ENCODE measurements around the gene STX3.

The STX3 gene

DNA sequence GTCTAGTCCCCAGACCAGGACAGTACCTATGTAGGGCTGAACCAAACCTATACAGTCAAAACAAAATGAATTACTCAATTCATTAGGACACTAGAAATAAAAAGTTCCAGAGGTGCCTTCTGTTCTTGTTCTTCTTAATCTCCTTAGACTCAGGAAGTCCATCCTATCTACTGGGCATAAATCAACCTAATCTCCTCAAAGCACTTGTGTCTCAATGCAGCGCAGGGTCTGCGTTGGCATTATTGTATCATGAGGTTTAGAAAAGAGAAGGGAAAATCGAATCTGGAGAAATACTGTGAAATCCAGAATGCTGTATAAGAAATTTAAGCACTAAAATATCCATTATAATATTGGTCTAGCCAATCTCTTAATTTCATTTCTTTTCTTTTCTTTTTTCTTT is 39.1 kb upstream of the STX3 start:
- no peak for DNase-seq (ENCODE audit: low read depth)
- TF ChIP-seq, protein P1, sequence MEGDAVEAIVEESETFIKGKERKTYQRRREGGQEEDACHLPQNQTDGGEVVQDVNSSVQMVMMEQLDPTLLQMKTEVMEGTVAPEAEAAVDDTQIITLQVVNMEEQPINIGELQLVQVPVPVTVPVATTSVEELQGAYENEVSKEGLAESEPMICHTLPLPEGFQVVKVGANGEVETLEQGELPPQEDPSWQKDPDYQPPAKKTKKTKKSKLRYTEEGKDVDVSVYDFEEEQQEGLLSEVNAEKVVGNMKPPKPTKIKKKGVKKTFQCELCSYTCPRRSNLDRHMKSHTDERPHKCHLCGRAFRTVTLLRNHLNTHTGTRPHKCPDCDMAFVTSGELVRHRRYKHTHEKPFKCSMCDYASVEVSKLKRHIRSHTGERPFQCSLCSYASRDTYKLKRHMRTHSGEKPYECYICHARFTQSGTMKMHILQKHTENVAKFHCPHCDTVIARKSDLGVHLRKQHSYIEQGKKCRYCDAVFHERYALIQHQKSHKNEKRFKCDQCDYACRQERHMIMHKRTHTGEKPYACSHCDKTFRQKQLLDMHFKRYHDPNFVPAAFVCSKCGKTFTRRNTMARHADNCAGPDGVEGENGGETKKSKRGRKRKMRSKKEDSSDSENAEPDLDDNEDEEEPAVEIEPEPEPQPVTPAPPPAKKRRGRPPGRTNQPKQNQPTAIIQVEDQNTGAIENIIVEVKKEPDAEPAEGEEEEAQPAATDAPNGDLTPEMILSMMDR (conservative IDR thresholded peaks at IDR 0.05; ENCODE audit: low read length): no peak
- H3K4me3 ChIP-seq (ENCODE audit: low read length): no peak overlapping the region

DNA sequence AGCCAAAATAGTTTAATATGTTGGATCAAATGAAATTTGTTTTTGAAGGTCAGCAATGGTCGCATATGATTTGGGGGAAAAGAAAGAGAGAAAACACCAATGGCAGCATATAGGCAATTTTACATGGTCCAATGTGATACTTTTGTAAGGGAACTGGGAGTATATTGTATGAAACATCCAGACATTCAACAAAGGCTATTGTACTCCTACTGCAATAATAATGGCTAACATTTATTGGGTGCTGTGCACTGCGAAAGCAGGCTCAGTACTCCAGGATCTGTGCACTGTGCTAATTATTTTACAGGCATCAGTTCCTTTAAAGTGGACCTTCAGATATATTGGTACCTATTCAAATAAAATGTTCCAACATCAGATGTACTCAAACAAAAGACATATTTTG is 35.6 kb upstream of the STX3 start:
- TF ChIP-seq, protein P1 (conservative IDR thresholded peaks at IDR 0.05; ENCODE audit: low read length): no peak
- no peak overlapping the region for H3K4me3 ChIP-seq (ENCODE audit: low read length)
- no peak for DNase-seq (ENCODE audit: low read depth)

DNA sequence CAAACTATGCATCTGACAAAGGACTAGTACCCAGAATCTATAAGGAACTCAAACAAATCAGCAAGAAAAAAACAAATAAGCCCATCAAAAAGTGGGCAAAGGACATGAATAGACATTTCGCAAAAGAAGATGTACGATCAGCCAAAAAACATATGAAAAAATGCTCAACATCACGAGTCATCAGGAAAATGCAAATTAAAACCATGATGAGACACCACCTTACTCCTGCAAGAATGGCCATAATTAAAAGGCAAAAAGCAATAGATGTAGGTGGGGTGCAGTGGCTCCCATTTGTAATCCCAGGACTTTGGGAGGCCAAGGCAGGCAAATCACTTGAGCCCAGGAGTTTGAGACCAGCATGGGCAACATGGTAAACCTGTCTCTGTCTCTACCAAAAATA is 31.1 kb upstream of the STX3 start:
- TF ChIP-seq, protein P1 (conservative IDR thresholded peaks at IDR 0.05; ENCODE audit: low read length): no peak
- no peak for DNase-seq (ENCODE audit: low read depth)
- no peak overlapping the region for H3K4me3 ChIP-seq (ENCODE audit: low read length)

DNA sequence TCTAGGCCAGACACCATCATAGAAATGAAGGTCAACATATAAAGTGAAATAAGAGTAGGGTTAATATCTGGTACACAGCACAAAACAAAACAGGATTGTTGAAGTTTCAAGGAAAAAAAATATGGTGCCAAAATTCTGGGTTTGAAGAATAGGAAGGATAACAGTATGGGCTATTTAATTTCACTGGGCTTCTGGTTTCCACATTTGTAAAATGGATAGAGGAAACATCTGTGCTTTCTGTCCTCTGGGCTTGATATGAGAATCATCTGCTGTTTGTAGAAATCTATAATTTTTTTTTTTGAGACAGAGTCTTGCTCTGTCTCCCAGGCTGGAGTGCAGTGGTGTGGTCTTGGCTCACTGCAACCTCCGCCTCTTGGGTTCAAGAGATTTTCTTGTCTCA is 27.8 kb upstream of the STX3 start:
- H3K4me3 ChIP-seq (ENCODE audit: low read length): no peak overlapping the region
- TF ChIP-seq, protein P1 (conservative IDR thresholded peaks at IDR 0.05; ENCODE audit: low read length): no peak
- no peak for DNase-seq (ENCODE audit: low read depth)

DNA sequence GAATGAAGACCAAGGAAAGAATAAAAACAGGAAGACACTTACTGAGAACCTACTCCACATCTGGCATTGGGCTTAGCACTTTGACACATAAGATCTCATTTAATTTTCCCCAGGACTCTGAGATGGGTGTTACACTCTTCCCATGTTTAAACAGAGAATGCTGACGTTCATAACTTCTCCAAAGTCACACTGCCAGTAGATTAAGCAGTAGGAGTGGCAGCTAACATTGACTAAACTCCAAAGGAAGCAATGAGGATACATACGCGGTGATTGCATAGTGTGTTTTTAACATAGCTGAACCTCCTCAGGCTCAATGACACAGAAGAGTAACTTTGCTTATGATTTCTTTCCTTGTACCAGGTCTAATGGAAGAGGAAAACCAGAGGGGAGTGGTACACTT is 27.0 kb upstream of the STX3 start:
- H3K4me3 ChIP-seq (ENCODE audit: low read length): no peak overlapping the region
- TF ChIP-seq, protein P1 (conservative IDR thresholded peaks at IDR 0.05; ENCODE audit: low read length): no peak
- no peak for DNase-seq (ENCODE audit: low read depth)

DNA sequence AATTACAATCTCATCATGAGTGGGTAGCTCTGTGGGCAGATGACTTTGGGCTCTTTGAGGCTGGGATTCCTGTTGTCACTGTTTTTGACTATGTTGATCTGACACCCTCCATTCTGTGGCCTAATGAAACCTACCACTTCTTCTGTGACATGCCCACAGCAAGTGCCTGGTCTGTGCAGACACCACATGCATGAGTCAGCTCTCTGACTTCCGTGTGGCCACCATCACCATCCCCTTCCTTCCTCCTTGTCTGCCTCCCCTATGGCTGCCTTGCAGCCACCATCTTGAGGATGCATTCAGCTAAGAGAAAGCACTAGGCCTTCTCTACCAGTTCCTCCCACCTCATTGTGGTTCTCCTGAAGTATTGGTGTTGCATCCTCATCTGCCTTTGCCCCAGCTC is 26.3 kb upstream of the STX3 start:
- no peak for DNase-seq (ENCODE audit: low read depth)
- TF ChIP-seq, protein P1 (conservative IDR thresholded peaks at IDR 0.05; ENCODE audit: low read length): no peak
- H3K4me3 ChIP-seq (ENCODE audit: low read length): no peak overlapping the region

DNA sequence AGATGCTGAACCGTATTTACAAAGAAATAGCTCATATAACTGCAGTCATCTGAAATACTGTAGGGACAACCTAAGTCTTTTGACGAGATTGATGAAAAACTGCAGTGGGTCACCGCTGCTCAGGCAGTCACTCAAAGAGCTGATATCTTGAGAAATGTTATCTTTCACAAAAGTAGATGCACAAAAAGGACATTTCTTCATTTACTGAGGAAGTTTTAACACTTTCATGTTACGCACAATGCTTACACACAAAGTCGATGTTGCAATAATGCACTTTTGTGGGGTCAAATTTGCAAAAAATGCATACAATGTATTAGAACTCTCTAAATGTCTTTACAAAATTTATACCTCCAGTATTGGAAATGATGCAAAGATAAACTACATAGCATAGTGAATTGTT is 25.3 kb upstream of the STX3 start:
- no peak overlapping the region for H3K4me3 ChIP-seq (ENCODE audit: low read length)
- DNase-seq (ENCODE audit: low read depth): no peak
- TF ChIP-seq, protein P1 (conservative IDR thresholded peaks at IDR 0.05; ENCODE audit: low read length): no peak
